Measurements from ENCODE around the gene NVL.

DNA sequence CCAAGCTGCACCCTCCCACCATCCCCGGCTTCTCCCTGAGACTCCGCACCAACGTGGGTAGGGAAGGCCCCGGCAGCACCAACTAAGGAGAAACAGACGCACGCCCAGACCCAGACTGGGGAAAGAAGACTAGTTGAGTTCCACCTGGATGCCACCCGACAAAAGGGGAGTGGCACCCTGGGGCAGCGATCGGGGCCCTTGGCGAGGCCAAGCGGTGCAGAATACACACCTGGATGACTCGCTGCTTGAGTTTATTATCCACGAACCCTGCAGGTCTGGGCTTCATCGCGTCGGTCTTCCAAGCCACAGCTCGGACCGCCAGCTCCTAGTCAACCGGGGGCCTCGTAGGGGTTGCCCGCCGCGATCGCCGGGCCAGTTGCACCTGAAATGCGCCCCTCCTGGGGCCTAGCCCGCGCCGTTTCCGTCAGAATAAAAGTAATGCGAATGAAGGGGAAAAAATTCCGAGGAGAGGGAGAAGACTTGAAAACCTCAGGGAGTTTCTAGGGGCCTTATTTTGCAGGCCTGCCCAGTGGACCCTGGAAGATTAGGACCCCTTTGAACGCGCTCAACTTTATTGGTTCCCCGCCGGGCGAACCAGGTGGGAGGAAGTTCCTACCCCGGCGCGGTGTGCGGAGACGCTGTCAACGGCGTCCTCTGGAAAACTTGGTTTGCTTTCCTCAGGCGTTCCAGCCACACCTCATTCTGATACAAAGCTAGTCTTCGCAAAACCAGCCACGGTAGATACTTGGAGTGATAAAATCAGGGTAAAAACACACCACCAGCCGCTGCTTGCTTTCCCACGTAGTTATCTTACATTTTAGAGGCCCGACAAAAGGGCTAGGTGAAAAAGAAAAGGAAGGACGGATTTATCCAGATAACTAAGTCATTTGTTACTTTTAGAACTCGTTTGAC, at the start of gene NVL:
- TF ChIP-seq, protein P1, sequence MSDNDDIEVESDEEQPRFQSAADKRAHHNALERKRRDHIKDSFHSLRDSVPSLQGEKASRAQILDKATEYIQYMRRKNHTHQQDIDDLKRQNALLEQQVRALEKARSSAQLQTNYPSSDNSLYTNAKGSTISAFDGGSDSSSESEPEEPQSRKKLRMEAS (IDR thresholded peaks at IDR 0.05; ENCODE audit: low read depth, low read length): peak; percentile 57; the same call in 1 of the 2 replicates
- TF ChIP-seq MYB (IDR thresholded peaks at IDR 0.05; ENCODE audit: borderline replicate concordance, low read depth, low read length) (peak; percentile 99), HDAC2 (IDR thresholded peaks at IDR 0.05) (no peak), CEBPB (IDR thresholded peaks at IDR 0.05; ENCODE audit: borderline replicate concordance in 1 of 2, low read depth in 2 of 2, low read length in 2 of 2) (no peak), POLR2A (IDR thresholded peaks at IDR 0.05; ENCODE audit: low read depth, low read length) (peak; percentile 85), MEF2B (IDR thresholded peaks at IDR 0.05; ENCODE audit: partially characterized antibody, poor library complexity, severe bottlenecking) (no peak), ZNF24 (IDR thresholded peaks at IDR 0.05) (0 out of 2 replicates have a peak, but pooled peaks have one; percentile 3), CHD4 (IDR thresholded peaks at IDR 0.05) (no peak), SP1 (IDR thresholded peaks at IDR 0.05; ENCODE audit: low read depth, low read length) (peak; percentile 67), NR2C1 (IDR thresholded peaks at IDR 0.05) (no peak), RAD21 (IDR thresholded peaks at IDR 0.05; ENCODE audit: insufficient read depth, low read depth, low read length) (no peak)
- TF ChIP-seq, protein P2, sequence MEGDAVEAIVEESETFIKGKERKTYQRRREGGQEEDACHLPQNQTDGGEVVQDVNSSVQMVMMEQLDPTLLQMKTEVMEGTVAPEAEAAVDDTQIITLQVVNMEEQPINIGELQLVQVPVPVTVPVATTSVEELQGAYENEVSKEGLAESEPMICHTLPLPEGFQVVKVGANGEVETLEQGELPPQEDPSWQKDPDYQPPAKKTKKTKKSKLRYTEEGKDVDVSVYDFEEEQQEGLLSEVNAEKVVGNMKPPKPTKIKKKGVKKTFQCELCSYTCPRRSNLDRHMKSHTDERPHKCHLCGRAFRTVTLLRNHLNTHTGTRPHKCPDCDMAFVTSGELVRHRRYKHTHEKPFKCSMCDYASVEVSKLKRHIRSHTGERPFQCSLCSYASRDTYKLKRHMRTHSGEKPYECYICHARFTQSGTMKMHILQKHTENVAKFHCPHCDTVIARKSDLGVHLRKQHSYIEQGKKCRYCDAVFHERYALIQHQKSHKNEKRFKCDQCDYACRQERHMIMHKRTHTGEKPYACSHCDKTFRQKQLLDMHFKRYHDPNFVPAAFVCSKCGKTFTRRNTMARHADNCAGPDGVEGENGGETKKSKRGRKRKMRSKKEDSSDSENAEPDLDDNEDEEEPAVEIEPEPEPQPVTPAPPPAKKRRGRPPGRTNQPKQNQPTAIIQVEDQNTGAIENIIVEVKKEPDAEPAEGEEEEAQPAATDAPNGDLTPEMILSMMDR (IDR thresholded peaks at IDR 0.05 in 2 of 3, conservative IDR thresholded peaks at IDR 0.05 in 1 of 3; ENCODE audit: control insufficient read depth in 2 of 3, extremely low read depth in 1 of 3, insufficient read depth in 1 of 3, low read depth in 3 of 3, low read length in 3 of 3): no peak
- TF ChIP-seq, protein P3, sequence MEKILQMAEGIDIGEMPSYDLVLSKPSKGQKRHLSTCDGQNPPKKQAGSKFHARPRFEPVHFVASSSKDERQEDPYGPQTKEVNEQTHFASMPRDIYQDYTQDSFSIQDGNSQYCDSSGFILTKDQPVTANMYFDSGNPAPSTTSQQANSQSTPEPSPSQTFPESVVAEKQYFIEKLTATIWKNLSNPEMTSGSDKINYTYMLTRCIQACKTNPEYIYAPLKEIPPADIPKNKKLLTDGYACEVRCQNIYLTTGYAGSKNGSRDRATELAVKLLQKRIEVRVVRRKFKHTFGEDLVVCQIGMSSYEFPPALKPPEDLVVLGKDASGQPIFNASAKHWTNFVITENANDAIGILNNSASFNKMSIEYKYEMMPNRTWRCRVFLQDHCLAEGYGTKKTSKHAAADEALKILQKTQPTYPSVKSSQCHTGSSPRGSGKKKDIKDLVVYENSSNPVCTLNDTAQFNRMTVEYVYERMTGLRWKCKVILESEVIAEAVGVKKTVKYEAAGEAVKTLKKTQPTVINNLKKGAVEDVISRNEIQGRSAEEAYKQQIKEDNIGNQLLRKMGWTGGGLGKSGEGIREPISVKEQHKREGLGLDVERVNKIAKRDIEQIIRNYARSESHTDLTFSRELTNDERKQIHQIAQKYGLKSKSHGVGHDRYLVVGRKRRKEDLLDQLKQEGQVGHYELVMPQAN (conservative IDR thresholded peaks at IDR 0.05): peak; percentile 83
- TF ChIP-seq, protein P4, sequence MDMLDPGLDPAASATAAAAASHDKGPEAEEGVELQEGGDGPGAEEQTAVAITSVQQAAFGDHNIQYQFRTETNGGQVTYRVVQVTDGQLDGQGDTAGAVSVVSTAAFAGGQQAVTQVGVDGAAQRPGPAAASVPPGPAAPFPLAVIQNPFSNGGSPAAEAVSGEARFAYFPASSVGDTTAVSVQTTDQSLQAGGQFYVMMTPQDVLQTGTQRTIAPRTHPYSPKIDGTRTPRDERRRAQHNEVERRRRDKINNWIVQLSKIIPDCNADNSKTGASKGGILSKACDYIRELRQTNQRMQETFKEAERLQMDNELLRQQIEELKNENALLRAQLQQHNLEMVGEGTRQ (IDR thresholded peaks at IDR 0.05; ENCODE audit: borderline replicate concordance, low read depth, low read length): no peak
